ENCODE measurements around the gene C2orf74. TPM values are rescaled to one million over a fixed set of nuclear protein-coding genes. Genes with fewer than 3 reads are reported as not detected.
"Not testable (repeated sequence)": the region's sequence is repeated elsewhere in the genome, so short reads cannot be mapped to it uniquely, and the experiment has no call there.

C2orf74 gene
- total RNA-seq = 10 to 100 TPM in 1 of 4 donors, 1 to 10 TPM in 3; 3.5 to 11.3 (median 6.2) TPM

DNA sequence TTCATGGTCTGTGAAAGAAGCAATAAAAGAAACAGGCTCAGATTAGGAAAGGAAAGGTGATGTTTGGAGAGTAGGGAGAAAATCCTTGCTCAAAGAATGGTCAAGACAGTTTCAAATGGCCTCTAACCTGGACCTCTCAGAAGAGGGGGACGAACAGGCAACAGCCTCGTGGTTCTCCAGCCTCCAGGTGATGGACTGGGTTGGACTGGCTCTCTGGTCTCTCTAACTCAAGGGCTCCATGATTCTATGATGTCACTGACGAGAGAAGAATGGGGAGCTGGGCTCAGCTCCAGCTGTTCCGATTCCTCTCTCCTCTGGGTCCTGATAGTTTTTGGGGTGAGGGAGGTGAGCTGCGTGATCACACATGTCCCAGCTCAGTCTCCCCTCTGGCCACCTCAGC, at the start of gene C2orf74:
C2orf74 (plus strand) TSS at position 301 of the 400 bp plus-strand sequence. CDS start 327 bp downstream, outside the sequence.
- DNase-seq (ENCODE audit: low spot score in 2 of 2) = no peak
- no peak for TF ChIP-seq POLR2A (IDR thresholded peaks at IDR 0.05)
- TF ChIP-seq, protein P1, sequence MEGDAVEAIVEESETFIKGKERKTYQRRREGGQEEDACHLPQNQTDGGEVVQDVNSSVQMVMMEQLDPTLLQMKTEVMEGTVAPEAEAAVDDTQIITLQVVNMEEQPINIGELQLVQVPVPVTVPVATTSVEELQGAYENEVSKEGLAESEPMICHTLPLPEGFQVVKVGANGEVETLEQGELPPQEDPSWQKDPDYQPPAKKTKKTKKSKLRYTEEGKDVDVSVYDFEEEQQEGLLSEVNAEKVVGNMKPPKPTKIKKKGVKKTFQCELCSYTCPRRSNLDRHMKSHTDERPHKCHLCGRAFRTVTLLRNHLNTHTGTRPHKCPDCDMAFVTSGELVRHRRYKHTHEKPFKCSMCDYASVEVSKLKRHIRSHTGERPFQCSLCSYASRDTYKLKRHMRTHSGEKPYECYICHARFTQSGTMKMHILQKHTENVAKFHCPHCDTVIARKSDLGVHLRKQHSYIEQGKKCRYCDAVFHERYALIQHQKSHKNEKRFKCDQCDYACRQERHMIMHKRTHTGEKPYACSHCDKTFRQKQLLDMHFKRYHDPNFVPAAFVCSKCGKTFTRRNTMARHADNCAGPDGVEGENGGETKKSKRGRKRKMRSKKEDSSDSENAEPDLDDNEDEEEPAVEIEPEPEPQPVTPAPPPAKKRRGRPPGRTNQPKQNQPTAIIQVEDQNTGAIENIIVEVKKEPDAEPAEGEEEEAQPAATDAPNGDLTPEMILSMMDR (IDR thresholded peaks at IDR 0.05) = no peak
- intact Hi-C loops (cut with DNase I; ENCODE audit: low total_unique reads) = no loop called here
- H3K4me3 ChIP-seq (ENCODE audit: low read depth, poor library complexity, severe bottlenecking) = no peak within 1 kb of the TSS
- 91 to 93% methylated on average over 5 of the region's 5 CpGs for WGBS, 2 donors

GRCh38 chr2:61114147-61114546, 47.8 kb upstream of the C2orf74 start:
- no peak overlapping the region for H3K4me3 ChIP-seq (ENCODE audit: low read depth, poor library complexity, severe bottlenecking)
- TF ChIP-seq POLR2A (IDR thresholded peaks at IDR 0.05) = no peak
- TF ChIP-seq, protein P1 (IDR thresholded peaks at IDR 0.05) = no peak
- 77 to 79% methylated on average over 6 of the region's 6 CpGs for WGBS, 2 donors
- DNase-seq (ENCODE audit: low spot score in 2 of 2) = no peak
- intact Hi-C loops (cut with DNase I; ENCODE audit: low total_unique reads) = loop anchor here (10.0 kb wide), 1 partner anchor 1941 kb away; the partner anchor contains the start of gene OTX1

DNA sequence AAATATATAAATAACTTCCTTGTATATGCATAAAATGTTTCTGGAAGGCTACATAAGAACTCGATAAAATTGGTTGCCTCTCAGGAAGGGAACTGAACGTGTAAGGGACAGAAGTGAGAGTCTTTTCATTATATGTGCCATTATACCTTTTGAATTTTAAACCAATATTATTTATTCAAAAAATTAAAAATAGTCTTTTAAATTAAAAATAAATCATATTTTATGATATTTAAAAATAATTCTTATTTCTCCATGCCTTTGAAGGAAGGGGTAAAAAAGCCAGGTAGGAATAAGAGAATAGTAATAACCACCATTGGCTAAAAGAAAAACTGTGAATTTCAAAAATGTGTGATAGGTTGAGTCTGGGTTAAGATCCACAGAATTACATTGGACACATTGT, 45.7 kb upstream of the C2orf74 start:
- no peak for DNase-seq (ENCODE audit: low spot score in 2 of 2)
- WGBS, 2 donors = 95 to 98% methylated on average over 2 of the region's 2 CpGs
- intact Hi-C loops (cut with DNase I; ENCODE audit: low total_unique reads) = loop anchor here (10.0 kb wide), 1 partner anchor 1938 kb away; the partner anchor contains the start of gene OTX1
- TF ChIP-seq POLR2A (IDR thresholded peaks at IDR 0.05) = no peak
- TF ChIP-seq, protein P1 (IDR thresholded peaks at IDR 0.05) = no peak
- H3K4me3 ChIP-seq (ENCODE audit: low read depth, poor library complexity, severe bottlenecking) = no peak overlapping the region

DNA sequence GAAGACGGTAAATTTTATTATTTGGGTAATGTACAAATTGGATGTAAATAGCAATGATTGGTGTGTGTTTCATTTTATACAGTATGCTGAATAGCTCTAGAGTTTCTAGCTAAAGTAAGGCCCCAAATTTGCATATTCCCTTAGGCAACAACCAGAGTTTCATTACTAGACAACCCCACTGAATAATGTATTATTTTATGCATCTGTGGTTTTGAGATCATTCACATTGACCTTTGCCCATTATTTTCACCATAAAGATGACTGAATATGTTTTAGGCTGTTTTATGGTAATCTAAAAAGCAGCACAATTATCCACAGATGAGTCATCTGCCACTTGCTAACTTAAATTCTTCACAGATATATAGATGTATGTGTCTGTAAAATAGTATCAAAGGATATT, 44.5 kb upstream of the C2orf74 start:
- DNase-seq (ENCODE audit: low spot score in 2 of 2) = no peak
- TF ChIP-seq, protein P1 (IDR thresholded peaks at IDR 0.05) = no peak
- no peak for TF ChIP-seq POLR2A (IDR thresholded peaks at IDR 0.05)
- no peak overlapping the region for H3K4me3 ChIP-seq (ENCODE audit: low read depth, poor library complexity, severe bottlenecking)
- intact Hi-C loops (cut with DNase I; ENCODE audit: low total_unique reads) = loop anchor here (10.0 kb wide), 1 partner anchor 1937 kb away; the partner anchor contains the start of gene OTX1
- WGBS, 2 donors = 89 to 94% methylated on average over 1 of the region's 1 CpG

- no peak overlapping the region for H3K4me3 ChIP-seq (ENCODE audit: low read depth, poor library complexity, severe bottlenecking)
- WGBS, 2 donors = 93 to 94% methylated on average over 3 of the region's 3 CpGs
- TF ChIP-seq, protein P1 (IDR thresholded peaks at IDR 0.05) = no peak
- TF ChIP-seq POLR2A (IDR thresholded peaks at IDR 0.05) = no peak
- DNase-seq (ENCODE audit: low spot score in 2 of 2) = no peak
- intact Hi-C loops (cut with DNase I; ENCODE audit: low total_unique reads) = no loop called here
These were observed 36.8 kb upstream of the C2orf74 start for GRCh38 chr2:61125123-61125710.

DNA sequence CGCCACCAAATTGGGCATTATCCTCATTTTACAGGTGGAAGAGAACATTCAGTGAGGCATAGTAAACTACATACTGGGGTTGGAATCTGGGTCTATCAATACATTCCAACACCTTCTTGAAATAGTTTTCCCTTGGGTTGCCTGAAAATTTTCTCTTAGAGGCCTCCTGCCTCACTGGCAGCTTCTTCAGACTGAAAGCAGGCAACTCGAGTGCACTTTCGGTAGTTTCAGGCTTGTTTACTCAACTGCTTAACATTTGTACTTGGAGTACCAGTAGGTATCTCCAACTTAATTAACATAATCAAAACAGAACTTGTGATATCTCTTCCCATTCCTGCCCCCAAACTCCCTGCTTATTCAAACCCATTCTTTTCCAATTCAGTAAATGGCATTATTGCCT, 36.2 kb upstream of the C2orf74 start:
- no peak for DNase-seq (ENCODE audit: low spot score in 2 of 2)
- no peak for TF ChIP-seq POLR2A (IDR thresholded peaks at IDR 0.05)
- TF ChIP-seq, protein P1 (IDR thresholded peaks at IDR 0.05) = no peak
- no peak overlapping the region for H3K4me3 ChIP-seq (ENCODE audit: low read depth, poor library complexity, severe bottlenecking)
- WGBS, 2 donors = 89 to 94% methylated on average over 3 of the region's 3 CpGs
- intact Hi-C loops (cut with DNase I; ENCODE audit: low total_unique reads) = no loop called here

GRCh38 chr2:61128122-61128521, 33.9 kb upstream of the C2orf74 start:
- DNase-seq (ENCODE audit: low spot score in 2 of 2) = not testable (repeated sequence)

More at GRCh38 chr2:61128122-61128521, 33.9 kb upstream of the C2orf74 start:
- H3K4me3 ChIP-seq (ENCODE audit: low read depth, poor library complexity, severe bottlenecking); intact Hi-C loops (cut with DNase I; ENCODE audit: low total_unique reads): not testable (repeated sequence)
- 96 to 97% methylated on average over 6 of the region's 6 CpGs for WGBS, 2 donors

Data from lower leg skin (tissue), 4 donors.